Activated T-helper 17 cell treated with anti-CD3 and anti-CD28 coated beads, Interleukin-2, amount 50 U/mL, for 72 hours (primary cell): Measurements from ENCODE around the gene CERS3. TPM values are rescaled to one million over a fixed set of nuclear protein-coding genes. Genes with fewer than 3 reads are reported as not detected.
"Not testable (repeated sequence)": the region's sequence is repeated elsewhere in the genome, so short reads cannot be mapped to it uniquely, and the experiment has no call there.

Experiments
- ATAC-seq: fragments of 150-1000 bp; cut with Tn5 transposase; replicated peaks from 2 replicates; pipeline ENCODE4 v1.10.0; 2021; ENCODE audit warnings: mild to moderate bottlenecking, moderate library complexity
- H3K27ac Mint-ChIP-seq: one replicate; pipeline ENCODE4 v1.8.0; 2022; ENCODE audit warnings: mixed read lengths
- H3K27me3 Mint-ChIP-seq: one replicate; pipeline ENCODE4 v1.8.0; 2022; ENCODE audit warnings: mixed read lengths
- H3K36me3 Mint-ChIP-seq: one replicate; pipeline ENCODE4 v1.8.0; 2022; ENCODE audit warnings: low read depth, mild to moderate bottlenecking, mixed read lengths
- H3K4me1 Mint-ChIP-seq: one replicate; pipeline ENCODE4 v1.8.0; 2022; ENCODE audit warnings: mixed read lengths
- H3K4me3 Mint-ChIP-seq: one replicate; pipeline ENCODE4 v1.8.0; 2022; ENCODE audit warnings: mild to moderate bottlenecking, mixed read lengths
- H3K9me3 Mint-ChIP-seq: one replicate; pipeline ENCODE4 v1.8.0; 2022; ENCODE audit warnings: mixed read lengths
- total RNA-seq, 2 donors: library from RNA; stranded (reverse); gene quantifications; one replicate each; pipeline ENCODE4 v1.2.3, GENCODE V29; 2022

CERS3 gene
- total RNA-seq, 2 donors from 2014 or later = 0.54 to 1.0 TPM

DNA sequence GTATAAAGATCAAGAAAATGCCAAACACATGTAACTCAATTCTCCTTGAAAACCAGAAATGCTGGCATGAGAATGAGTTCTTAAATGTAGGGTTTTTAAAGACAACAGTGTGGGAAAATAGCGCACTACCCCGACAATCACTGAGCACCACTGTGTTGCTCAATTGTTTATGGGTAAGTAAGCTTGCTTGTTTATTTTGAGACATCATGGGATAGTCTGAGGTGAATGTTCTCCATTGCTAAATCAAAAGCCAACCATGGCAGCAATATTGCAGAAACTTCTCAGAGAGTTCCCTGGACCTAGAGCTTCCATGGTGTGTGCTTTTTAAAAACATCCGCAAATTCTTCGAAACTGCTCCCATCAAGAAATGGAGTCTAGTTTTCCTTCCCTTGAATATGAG lies 62.7 kb downstream of the CERS3 start:
- Mint-ChIP-seq H3K4me3 (no peak overlapping the region), H3K27me3 (no peaks in the 10 kb centered on the region), H3K36me3 (no peaks in the 10 kb centered on the region), H3K27ac (no peak overlapping the region), H3K9me3 (no peaks in the 10 kb centered on the region), H3K4me1 (peaks cover 7% of the 10 kb centered on the region)
- no peak for ATAC-seq

GRCh38 chr15:100464888-100465287 lies 63.9 kb downstream of the CERS3 start:
- no peaks in the 10 kb centered on the region for H3K27me3 Mint-ChIP-seq
- H3K36me3 Mint-ChIP-seq = no peaks in the 10 kb centered on the region
- no peak overlapping the region for H3K27ac Mint-ChIP-seq
- no peaks in the 10 kb centered on the region for H3K9me3 Mint-ChIP-seq
- peaks cover 7% of the 10 kb centered on the region for H3K4me1 Mint-ChIP-seq
- H3K4me3 Mint-ChIP-seq = no peak overlapping the region
- ATAC-seq = no peak

- no peak for ATAC-seq
- H3K4me3 Mint-ChIP-seq = no peak overlapping the region
- no peaks in the 10 kb centered on the region for H3K9me3 Mint-ChIP-seq
- peaks cover 7% of the 10 kb centered on the region for H3K4me1 Mint-ChIP-seq
- H3K27me3 Mint-ChIP-seq = no peaks in the 10 kb centered on the region
- no peaks in the 10 kb centered on the region for H3K36me3 Mint-ChIP-seq
- H3K27ac Mint-ChIP-seq = no peak overlapping the region
These were observed 64.5 kb downstream of the CERS3 start for GRCh38 chr15:100464256-100464655.

DNA sequence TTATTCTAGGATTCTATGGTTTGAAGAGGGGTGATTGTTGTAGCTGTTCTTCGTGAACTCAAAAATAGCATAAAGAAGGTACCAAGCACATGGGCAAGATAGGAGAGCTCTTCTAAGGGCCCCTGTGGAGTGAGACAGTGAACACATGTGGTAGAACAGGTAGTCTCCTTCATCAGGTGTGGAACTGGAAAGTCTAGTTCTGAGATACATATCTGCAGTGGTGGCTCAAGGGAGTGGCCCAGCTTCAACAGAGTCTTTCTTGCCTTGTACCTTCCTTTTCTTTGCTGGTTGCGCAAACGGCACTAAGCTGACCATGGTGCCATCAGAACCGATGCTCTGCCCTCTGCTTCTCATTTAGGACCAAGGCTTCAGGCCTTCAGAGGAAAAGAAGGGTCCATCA lies 65.2 kb downstream of the CERS3 start:
- no peaks in the 10 kb centered on the region for H3K27me3 Mint-ChIP-seq
- no peaks in the 10 kb centered on the region for H3K9me3 Mint-ChIP-seq
- ATAC-seq = no peak

GRCh38 chr15:100461049-100461448 lies 67.7 kb downstream of the CERS3 start:
- no peak overlapping the region for H3K4me3 Mint-ChIP-seq
- H3K4me1 Mint-ChIP-seq = peaks cover 7% of the 10 kb centered on the region
- no peak for ATAC-seq
- no peak overlapping the region for H3K27ac Mint-ChIP-seq
- no peaks in the 10 kb centered on the region for H3K36me3 Mint-ChIP-seq
- no peaks in the 10 kb centered on the region for H3K27me3 Mint-ChIP-seq
- no peaks in the 10 kb centered on the region for H3K9me3 Mint-ChIP-seq

More for the DNA sequence above, 65.2 kb downstream of the CERS3 start:
- peaks cover 7% of the 10 kb centered on the region for H3K4me1 Mint-ChIP-seq
- no peak overlapping the region for H3K27ac Mint-ChIP-seq
- no peaks in the 10 kb centered on the region for H3K36me3 Mint-ChIP-seq
- H3K4me3 Mint-ChIP-seq = no peak overlapping the region

GRCh38 chr15:100457201-100457600 lies 71.5 kb downstream of the CERS3 start:
- H3K4me3 Mint-ChIP-seq = no peak overlapping the region
- ATAC-seq = no peak
- H3K36me3 Mint-ChIP-seq = no peaks in the 10 kb centered on the region
- no peaks in the 10 kb centered on the region for H3K9me3 Mint-ChIP-seq
- H3K27ac Mint-ChIP-seq = no peak overlapping the region
- no peaks in the 10 kb centered on the region for H3K4me1 Mint-ChIP-seq
- no peaks in the 10 kb centered on the region for H3K27me3 Mint-ChIP-seq

DNA sequence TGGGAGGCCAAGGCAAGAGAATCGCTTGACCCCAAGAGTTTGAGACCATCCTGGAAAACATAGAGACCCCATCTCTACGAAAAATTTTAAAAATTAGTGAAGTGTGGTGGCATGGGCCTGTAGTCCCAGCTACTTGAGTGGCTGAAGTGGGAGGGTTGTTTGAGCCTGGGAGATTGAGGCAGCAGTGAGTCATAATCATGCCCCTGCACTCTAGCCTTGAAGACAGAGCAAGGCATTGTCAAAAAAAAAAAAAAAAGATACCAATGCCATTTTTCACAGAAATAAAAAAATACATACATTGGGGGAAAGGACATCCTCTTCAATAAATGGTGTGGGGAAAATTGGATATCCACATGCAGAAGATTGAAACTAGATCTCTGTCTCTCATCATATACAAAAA lies 74.6 kb downstream of the CERS3 start:
- no peak overlapping the region for H3K4me3 Mint-ChIP-seq
- ATAC-seq = no peak
- H3K27me3 Mint-ChIP-seq = no peaks in the 10 kb centered on the region
- H3K9me3 Mint-ChIP-seq = no peaks in the 10 kb centered on the region
- H3K27ac Mint-ChIP-seq = no peak overlapping the region
- no peaks in the 10 kb centered on the region for H3K36me3 Mint-ChIP-seq
- no peaks in the 10 kb centered on the region for H3K4me1 Mint-ChIP-seq

DNA sequence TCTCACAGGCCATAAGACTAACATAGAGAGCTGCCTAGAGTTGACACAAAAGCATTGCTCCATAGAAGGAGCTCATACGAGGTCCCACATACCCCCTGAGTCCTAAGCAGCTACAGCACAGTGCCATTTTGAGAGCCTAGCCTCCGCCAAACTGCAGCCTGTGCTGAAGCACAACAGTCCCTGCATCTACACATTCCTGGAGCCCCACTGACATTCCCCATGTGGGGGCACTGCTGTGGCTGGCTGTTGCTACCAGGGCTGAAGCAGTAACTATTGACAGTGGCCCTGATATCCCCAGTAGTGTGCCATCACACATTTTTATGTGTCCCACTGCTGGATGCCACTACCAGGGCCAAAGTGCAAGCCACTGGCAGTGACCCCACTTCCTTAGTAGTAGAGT lies 80.3 kb downstream of the CERS3 start:
- Mint-ChIP-seq H3K36me3 (no peaks in the 10 kb centered on the region), H3K4me1 (no peaks in the 10 kb centered on the region), H3K27me3 (no peaks in the 10 kb centered on the region), H3K27ac (no peak overlapping the region), H3K4me3 (no peak overlapping the region), H3K9me3 (no peaks in the 10 kb centered on the region)
- ATAC-seq = no peak

GRCh38 chr15:100441063-100441462 lies 87.7 kb downstream of the CERS3 start:
- not testable (repeated sequence) for ATAC-seq, H3K36me3 Mint-ChIP-seq, H3K27me3 Mint-ChIP-seq, H3K27ac Mint-ChIP-seq, H3K9me3 Mint-ChIP-seq, H3K4me1 Mint-ChIP-seq, H3K4me3 Mint-ChIP-seq

DNA sequence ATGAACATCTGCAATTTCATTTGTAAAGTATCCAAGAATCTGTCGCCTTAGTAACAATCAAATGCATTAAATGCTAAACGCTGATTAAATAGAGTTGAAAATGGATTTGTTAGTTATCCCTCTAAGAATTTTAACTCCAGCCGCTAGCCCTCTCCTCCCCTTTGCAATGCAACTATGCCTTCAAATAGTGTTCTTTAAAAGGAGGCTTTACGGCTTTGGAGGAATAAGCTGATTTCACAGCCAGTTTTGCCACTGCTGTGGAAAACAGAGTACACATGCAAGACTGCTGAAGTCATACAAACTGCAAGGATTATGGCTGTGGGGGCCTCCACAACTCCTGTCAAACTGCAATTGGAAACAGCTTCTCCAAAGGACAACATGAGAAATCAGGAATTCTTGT lies 89.2 kb downstream of the CERS3 start:
- H3K4me1 Mint-ChIP-seq = no peaks in the 10 kb centered on the region
- no peaks in the 10 kb centered on the region for H3K27me3 Mint-ChIP-seq
- H3K9me3 Mint-ChIP-seq = no peaks in the 10 kb centered on the region
- ATAC-seq = no peak
- no peaks in the 10 kb centered on the region for H3K36me3 Mint-ChIP-seq
- H3K4me3 Mint-ChIP-seq = no peak overlapping the region
- H3K27ac Mint-ChIP-seq = no peak overlapping the region

DNA sequence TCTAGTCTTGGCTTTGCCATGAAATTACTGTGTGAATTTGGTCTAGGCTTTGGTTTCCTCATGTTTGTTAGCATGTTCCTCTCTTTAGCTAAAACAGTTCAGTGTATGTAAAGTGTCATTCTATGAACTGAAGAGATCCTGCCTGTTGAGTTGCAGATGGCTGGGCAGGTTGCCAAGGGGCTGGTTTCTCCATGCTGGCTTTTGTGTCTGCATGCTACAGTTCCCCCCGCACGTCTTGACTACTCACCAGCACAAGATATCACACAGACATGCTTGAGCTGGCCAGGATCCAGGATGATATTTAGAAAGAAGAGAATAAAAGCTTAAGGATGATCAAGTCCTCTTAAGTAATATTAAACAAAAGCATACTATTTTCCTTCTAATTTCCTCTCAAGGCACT lies 90.2 kb downstream of the CERS3 start:
- no peaks in the 10 kb centered on the region for H3K9me3 Mint-ChIP-seq
- no peak overlapping the region for H3K27ac Mint-ChIP-seq
- no peaks in the 10 kb centered on the region for H3K4me1 Mint-ChIP-seq
- no peak for ATAC-seq
- H3K36me3 Mint-ChIP-seq = no peaks in the 10 kb centered on the region
- H3K27me3 Mint-ChIP-seq = no peaks in the 10 kb centered on the region
- H3K4me3 Mint-ChIP-seq = no peak overlapping the region

DNA sequence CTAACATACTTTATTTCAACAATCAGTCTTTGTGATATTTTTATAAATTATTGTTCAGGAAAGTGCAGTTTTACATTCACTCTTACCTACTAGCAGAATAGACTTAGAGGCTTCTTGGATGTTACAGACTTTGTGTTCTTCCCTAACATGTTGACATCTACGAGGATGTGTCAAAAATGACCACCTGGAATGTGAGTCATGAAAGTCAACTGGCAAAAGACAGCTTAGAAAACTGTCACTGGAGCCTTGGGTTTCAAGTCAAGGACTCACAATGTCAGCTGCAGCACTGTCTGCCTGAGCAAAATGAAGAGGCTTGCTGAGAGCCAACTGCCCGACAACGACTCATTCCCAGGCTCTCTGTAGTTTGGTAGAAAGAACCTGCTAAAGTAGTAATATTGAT lies 91.5 kb downstream of the CERS3 start:
- Mint-ChIP-seq H3K4me3 (no peak overlapping the region), H3K36me3 (no peaks in the 10 kb centered on the region), H3K27me3 (no peaks in the 10 kb centered on the region), H3K27ac (no peak overlapping the region), H3K9me3 (no peaks in the 10 kb centered on the region), H3K4me1 (no peaks in the 10 kb centered on the region)
- ATAC-seq = no peak

DNA sequence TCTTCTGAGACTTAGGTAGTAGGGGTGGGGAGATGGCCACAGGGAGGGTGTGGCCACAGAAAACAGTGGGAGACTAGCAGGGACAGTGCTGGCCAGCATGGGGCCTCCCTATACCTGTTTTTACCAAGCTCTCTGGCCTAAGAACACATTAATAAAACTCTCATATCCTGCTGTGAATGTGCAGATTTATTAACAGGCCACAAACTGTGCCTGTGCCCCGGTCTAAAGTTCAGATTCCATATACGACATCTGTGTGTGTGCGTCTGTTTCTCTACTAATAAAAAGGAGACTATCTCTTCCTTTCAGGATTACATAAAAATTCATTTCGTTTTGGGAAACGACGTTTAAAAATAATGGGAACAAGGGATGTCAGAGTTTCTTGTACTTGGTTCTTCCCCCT lies 94.2 kb downstream of the CERS3 start:
- Mint-ChIP-seq H3K9me3 (no peaks in the 10 kb centered on the region), H3K4me1 (no peaks in the 10 kb centered on the region), H3K27me3 (no peaks in the 10 kb centered on the region), H3K4me3 (no peak overlapping the region), H3K27ac (no peak overlapping the region), H3K36me3 (no peaks in the 10 kb centered on the region)
- ATAC-seq = no peak

- H3K4me3 Mint-ChIP-seq = no peak overlapping the region
- H3K4me1 Mint-ChIP-seq = no peaks in the 10 kb centered on the region
- H3K9me3 Mint-ChIP-seq = no peaks in the 10 kb centered on the region
These were observed 94.7 kb downstream of the CERS3 start for GRCh38 chr15:100434038-100434437.

GRCh38 chr15:100433304-100433703 lies 95.4 kb downstream of the CERS3 start:
- Mint-ChIP-seq H3K27ac (no peak overlapping the region), H3K4me3 (no peak overlapping the region), H3K4me1 (no peaks in the 10 kb centered on the region), H3K36me3 (no peaks in the 10 kb centered on the region), H3K9me3 (no peaks in the 10 kb centered on the region), H3K27me3 (no peaks in the 10 kb centered on the region)
- no peak for ATAC-seq

More at GRCh38 chr15:100434038-100434437, 94.7 kb downstream of the CERS3 start:
- Mint-ChIP-seq H3K27ac (no peak overlapping the region), H3K36me3 (no peaks in the 10 kb centered on the region), H3K27me3 (no peaks in the 10 kb centered on the region)
- ATAC-seq = no peak

GRCh38 chr15:100430411-100430810 lies 98.3 kb downstream of the CERS3 start:
- Mint-ChIP-seq H3K4me1 (no peaks in the 10 kb centered on the region), H3K27me3 (no peaks in the 10 kb centered on the region), H3K36me3 (no peaks in the 10 kb centered on the region), H3K27ac (no peak overlapping the region), H3K9me3 (no peaks in the 10 kb centered on the region), H3K4me3 (no peak overlapping the region)
- no peak for ATAC-seq
